ENCODE results near the gene ADGRB2.

DNA sequence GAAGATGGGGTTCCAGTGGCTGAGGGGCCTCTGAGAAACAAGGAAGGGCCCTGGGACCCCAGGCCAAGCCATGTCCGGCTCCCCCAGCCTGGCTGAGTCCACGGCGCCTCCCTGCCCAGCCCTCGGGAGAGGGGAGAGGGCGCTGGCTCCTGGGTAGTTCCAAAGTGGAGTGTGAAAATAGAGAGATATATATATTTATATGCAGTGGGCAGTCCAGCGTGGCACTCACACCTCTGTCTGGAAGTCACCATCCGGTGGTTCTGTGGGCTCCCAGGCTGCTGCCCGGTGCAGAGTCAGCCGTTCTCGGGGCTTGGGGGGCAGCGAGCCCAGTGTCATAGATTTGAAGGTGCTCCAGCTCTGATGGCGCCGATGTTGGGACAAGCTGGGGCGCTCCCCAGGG lies 36.9 kb downstream of the ADGRB2 start:
- no peak for TF ChIP-seq POLR2A (IDR thresholded peaks at IDR 0.05; ENCODE audit: low read depth, low read length)
- TF ChIP-seq TAF1 (IDR thresholded peaks at IDR 0.05; ENCODE audit: borderline replicate concordance, low read depth, low read length): no peak

Measured in GM12892 (cell line).